LNCaP clone FGC (cell line): ENCODE results near the gene DIPK2A.

Source experiments
- DNase-seq: peaks from one replicate; pipeline ENCODE4 v3.0.0-alpha.2; 2011; ENCODE audit warnings: low read depth
- H3K4me3 ChIP-seq: 2 replicates; pipeline ENCODE4 v1.5.1; 2011; ENCODE audit warnings: mild to moderate bottlenecking, low read depth, low read length, control low read depth
- CTCF ChIP-seq: IDR thresholded peaks from 2 replicates; pipeline ENCODE4 v1.5.1; 2012; ENCODE audit warnings: mild to moderate bottlenecking; ENCODE audit not compliant: control insufficient read depth, insufficient read depth; ENCODE audit errors: extremely low read depth

The DIPK2A gene

GRCh38 chr3:143974271-143975238 lies 2.9 kb downstream of the DIPK2A start:
- no peak for TF ChIP-seq CTCF
- DNase-seq = no peak
- H3K4me3 ChIP-seq = peak overlapping the region; percentile 78

- no peak for DNase-seq
- H3K4me3 ChIP-seq = no peak overlapping the region
These were observed 4.0 kb downstream of the DIPK2A start for GRCh38 chr3:143975554-143976152.

GRCh38 chr3:143977341-143978262 lies 6.0 kb downstream of the DIPK2A start:
- no peak overlapping the region for H3K4me3 ChIP-seq
- no peak for TF ChIP-seq CTCF
- no peak for DNase-seq

More at GRCh38 chr3:143975554-143976152, 4.0 kb downstream of the DIPK2A start:
- TF ChIP-seq CTCF = peak; percentile 40

- DNase-seq = no peak
- no peak overlapping the region for H3K4me3 ChIP-seq
- no peak for TF ChIP-seq CTCF
These were observed 6.6 kb downstream of the DIPK2A start for GRCh38 chr3:143978263-143978631.

GRCh38 chr3:143979041-143979440 lies 7.4 kb downstream of the DIPK2A start:
- no peak for TF ChIP-seq CTCF
- DNase-seq = no peak
- H3K4me3 ChIP-seq = no peak overlapping the region

- no peak overlapping the region for H3K4me3 ChIP-seq
- DNase-seq = no peak
- no peak for TF ChIP-seq CTCF
These were observed 8.2 kb downstream of the DIPK2A start for GRCh38 chr3:143979813-143980212.
